Thoracic aorta (tissue), 2 donors: ENCODE data around the gene SYPL1. TPM values are rescaled to one million over a fixed set of nuclear protein-coding genes. Genes with fewer than 3 reads are reported as not detected.

Experiments
- ATAC-seq: fragments of 150-250 bp; one replicate; pipeline ENCODE4 v1.8.0; 2017; ENCODE audit warnings: low read depth; ENCODE audit not compliant: insufficient number of reproducible peaks, low FRiP score
- DNase-seq: peaks from one replicate; pipeline ENCODE4 v3.0.0-alpha.2; 2020; ENCODE audit warnings: low spot score
- H3K27ac ChIP-seq, 2 donors: fragments of 200-600 bp; sonication (generic); 1 replicate in 1 of 2; 2 replicates in 1 of 2; pipeline ENCODE4 v1.5.1; 2016; ENCODE audit warnings: mild to moderate bottlenecking in 2 of 2, moderate library complexity in 2 of 2
- H3K27me3 ChIP-seq: fragments of 200-600 bp; sonication (generic); replicated peaks from 2 replicates; pipeline ENCODE4 v1.6.0; 2016; ENCODE audit warnings: mild to moderate bottlenecking; ENCODE audit not compliant: insufficient read depth
- H3K36me3 ChIP-seq: fragments of 200-600 bp; sonication (generic); one replicate; pipeline ENCODE4 v1.5.1; 2016
- H3K4me1 ChIP-seq, 2 donors: fragments of 200-600 bp; sonication (generic); 1 replicate in 1 of 2; 2 replicates in 1 of 2; pipeline versions ENCODE4 v1.5.1 to v1.6.0; 2016; ENCODE audit warnings: low read depth in 2 of 2, mild to moderate bottlenecking in 1 of 2; ENCODE audit not compliant: control insufficient read depth in 1 of 2
- H3K4me3 ChIP-seq: fragments of 200-600 bp; sonication (generic); 2 replicates; pipeline ENCODE4 v1.5.1; 2016; ENCODE audit warnings: mild to moderate bottlenecking
- H3K9me3 ChIP-seq: fragments of 200-600 bp; sonication (generic); 2 replicates; pipeline ENCODE4 v1.5.1; 2016
- total RNA-seq, 2 donors: library from RNA; depleted of rRNA; stranded (reverse); fragments of >200 nt; gene quantifications; one replicate each; pipeline versions ENCODE4 v1.1.0 to v1.2.3, GENCODE V29; 2016
- TF ChIP-seq, protein P1 (sequence below): fragments of 200-600 bp; sonication (generic); IDR thresholded peaks from one replicate; pipeline ENCODE4 v1.5.1; 2019; ENCODE audit warnings: antibody characterized with exemption

SYPL1 gene
- total RNA-seq, 2 donors from 2014 or later: 47.1 to 82.1 TPM

DNA sequence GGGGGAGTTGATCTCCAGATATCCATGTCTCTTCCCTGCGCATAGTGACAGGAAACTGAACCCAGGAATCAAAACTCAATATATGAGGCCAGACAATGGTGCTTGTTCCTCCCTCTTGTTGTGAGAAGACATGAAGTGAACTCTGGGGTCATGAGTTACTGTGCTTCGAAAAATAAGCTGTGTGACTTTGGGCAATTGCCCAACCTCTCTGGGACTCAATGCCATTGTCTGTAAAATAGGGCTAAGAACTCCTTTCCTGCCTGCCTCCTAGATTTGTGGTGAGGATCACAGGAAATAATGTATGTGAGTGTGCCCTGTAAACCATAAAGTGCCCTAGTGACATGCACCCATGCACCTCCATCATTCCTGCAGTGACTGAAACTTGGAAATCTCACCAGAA lies 48.4 kb downstream of the SYPL1 start:
- Histone ChIP-seq H3K27me3 (no peaks in the 10 kb centered on the region), H3K36me3 (no peaks in the 10 kb centered on the region), H3K9me3 (no peaks in the 10 kb centered on the region), H3K27ac (no peak overlapping the region), H3K4me1 (peaks cover 3 to 18% of the 10 kb centered on the region in 2 donors), H3K4me3 (no peak overlapping the region)
- DNase-seq (no peak), ATAC-seq (no peak)
- TF ChIP-seq, protein P1, sequence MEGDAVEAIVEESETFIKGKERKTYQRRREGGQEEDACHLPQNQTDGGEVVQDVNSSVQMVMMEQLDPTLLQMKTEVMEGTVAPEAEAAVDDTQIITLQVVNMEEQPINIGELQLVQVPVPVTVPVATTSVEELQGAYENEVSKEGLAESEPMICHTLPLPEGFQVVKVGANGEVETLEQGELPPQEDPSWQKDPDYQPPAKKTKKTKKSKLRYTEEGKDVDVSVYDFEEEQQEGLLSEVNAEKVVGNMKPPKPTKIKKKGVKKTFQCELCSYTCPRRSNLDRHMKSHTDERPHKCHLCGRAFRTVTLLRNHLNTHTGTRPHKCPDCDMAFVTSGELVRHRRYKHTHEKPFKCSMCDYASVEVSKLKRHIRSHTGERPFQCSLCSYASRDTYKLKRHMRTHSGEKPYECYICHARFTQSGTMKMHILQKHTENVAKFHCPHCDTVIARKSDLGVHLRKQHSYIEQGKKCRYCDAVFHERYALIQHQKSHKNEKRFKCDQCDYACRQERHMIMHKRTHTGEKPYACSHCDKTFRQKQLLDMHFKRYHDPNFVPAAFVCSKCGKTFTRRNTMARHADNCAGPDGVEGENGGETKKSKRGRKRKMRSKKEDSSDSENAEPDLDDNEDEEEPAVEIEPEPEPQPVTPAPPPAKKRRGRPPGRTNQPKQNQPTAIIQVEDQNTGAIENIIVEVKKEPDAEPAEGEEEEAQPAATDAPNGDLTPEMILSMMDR: no peak

DNA sequence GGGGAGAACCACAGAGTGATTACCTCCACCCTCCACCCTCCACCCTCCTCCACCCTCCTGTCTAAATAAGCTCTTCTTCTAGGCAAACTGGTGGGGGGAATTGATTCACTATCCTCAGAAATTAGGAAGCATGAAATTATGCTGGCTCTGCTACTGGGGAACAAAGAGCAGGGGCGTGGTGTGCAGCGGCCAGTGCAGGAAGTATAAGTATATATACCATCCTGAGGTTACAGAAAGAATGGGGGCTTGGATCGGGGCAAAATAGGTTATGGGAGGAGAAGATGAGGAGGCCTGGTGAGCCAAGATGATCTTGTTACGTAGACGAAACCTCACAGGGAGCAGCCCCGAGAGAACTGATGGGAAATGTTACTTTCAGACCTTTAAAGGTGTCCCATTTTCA lies 49.1 kb downstream of the SYPL1 start:
- TF ChIP-seq, protein P1: no peak
- Histone ChIP-seq H3K27me3 (no peaks in the 10 kb centered on the region), H3K9me3 (no peaks in the 10 kb centered on the region), H3K4me1 (peaks cover 3 to 18% of the 10 kb centered on the region in 2 donors), H3K4me3 (no peak overlapping the region), H3K36me3 (no peaks in the 10 kb centered on the region), H3K27ac (no peak overlapping the region)
- ATAC-seq (no peak), DNase-seq (no peak)

DNA sequence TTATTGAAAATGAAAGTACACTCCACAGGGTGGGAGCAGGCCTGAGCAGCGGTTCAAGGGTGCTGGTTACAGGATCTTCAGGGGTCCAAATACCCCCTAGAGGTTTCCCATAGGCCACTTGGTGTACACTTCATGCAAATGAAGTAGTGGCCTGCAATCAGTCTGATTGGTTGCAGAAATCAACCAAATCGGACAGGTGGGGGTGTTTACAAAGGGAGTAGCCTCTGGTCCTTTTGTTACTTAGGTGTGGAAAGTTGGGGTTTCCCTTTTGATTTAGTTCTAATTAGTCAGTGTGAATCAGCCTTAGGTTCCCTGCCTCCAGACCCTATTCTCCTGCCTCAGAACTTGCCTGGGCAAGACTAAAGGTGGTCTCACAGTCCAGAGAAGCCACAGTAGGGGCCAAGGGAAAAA lies 49.6 kb downstream of the SYPL1 start:
- Histone ChIP-seq H3K27ac (no peak overlapping the region), H3K36me3 (no peaks in the 10 kb centered on the region), H3K4me1 (peaks cover 3 to 18% of the 10 kb centered on the region in 2 donors), H3K27me3 (no peaks in the 10 kb centered on the region), H3K9me3 (no peaks in the 10 kb centered on the region), H3K4me3 (no peak overlapping the region)
- TF ChIP-seq, protein P1: no peak
- no peak for ATAC-seq
- no peak for DNase-seq

DNA sequence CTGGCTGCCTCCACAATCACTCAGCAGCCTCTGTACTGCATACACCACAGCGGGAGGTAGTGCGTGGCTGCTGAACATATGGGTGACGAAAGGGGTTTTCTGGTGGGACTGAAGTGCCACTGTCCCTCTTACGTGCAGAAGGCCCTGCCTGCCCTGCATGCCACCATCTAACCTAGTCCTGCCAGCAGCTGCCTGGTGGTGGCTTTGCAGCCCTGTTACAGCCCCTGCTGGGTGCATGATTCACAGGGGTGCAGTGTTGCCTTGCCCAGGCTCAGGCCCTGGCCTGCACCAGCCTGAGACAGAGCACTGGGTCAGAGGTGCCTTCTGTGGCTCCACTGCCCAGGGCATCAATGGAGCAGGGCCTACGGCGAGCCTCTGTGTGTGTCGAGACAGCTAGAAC lies 50.1 kb downstream of the SYPL1 start:
- Histone ChIP-seq H3K9me3 (no peaks in the 10 kb centered on the region), H3K36me3 (no peaks in the 10 kb centered on the region), H3K4me3 (no peak overlapping the region), H3K4me1 (peaks cover 3 to 18% of the 10 kb centered on the region in 2 donors), H3K27ac (no peak overlapping the region), H3K27me3 (no peaks in the 10 kb centered on the region)
- ATAC-seq (no peak), DNase-seq (no peak)
- TF ChIP-seq, protein P1: no peak

DNA sequence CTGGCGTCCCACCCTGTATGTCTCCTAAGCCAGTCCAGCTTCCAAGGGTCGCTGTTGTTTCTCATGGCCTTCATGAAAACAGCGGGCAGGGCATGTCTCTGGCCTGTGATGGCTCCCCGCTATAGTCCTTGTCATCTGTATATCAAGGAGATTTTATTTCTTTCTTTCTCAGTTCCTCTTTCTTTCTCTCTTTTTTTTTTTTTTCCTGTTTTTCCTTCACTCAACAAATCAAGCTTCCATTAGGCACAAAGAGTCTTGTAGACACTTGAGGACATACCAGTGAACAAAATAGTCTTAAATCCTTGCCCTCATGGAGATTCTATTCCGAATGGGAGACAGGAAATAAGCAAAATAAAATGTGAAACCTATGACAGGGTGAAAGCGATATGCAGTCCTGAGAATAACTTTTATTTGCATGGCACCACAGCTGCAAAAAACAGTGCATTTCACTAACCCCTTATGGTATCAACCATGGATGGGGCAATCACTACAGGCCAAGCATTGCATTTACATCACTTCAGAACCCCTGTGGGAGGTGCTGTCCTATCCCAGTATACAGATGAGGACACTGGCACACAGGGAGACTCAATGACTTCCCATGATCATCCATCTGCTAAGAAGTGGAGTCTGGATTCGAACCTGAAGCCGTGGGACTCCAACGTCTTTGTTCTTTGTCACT lies 50.7 kb downstream of the SYPL1 start:
- no peak overlapping the region for H3K27ac ChIP-seq
- no peak for DNase-seq
- TF ChIP-seq, protein P1: no peak
- H3K4me3 ChIP-seq: no peak overlapping the region
- H3K9me3 ChIP-seq: no peaks in the 10 kb centered on the region
- H3K27me3 ChIP-seq: no peaks in the 10 kb centered on the region
- peaks cover 3 to 18% of the 10 kb centered on the region in 2 donors for H3K4me1 ChIP-seq
- no peak for ATAC-seq
- H3K36me3 ChIP-seq: no peaks in the 10 kb centered on the region
